IPS-11a (cell line): Measurements from ENCODE around the gene ZNF592.
"Not testable (repeated sequence)": the region's sequence is repeated elsewhere in the genome, so short reads cannot be mapped to it uniquely, and the experiment has no call there.

Experiments used
- H3K4me3 ChIP-seq: one replicate; pipeline ENCODE4 v1.5.1; 2013; ENCODE audit warnings: low read depth, low read length, control low read depth

The ZNF592 gene

GRCh38 chr15:84740691-84741090, 7.7 kb upstream of the ZNF592 start:
- no peak overlapping the region for H3K4me3 ChIP-seq

- no peak overlapping the region for H3K4me3 ChIP-seq
These were observed 7.3 kb upstream of the ZNF592 start for GRCh38 chr15:84741121-84741520.

DNA sequence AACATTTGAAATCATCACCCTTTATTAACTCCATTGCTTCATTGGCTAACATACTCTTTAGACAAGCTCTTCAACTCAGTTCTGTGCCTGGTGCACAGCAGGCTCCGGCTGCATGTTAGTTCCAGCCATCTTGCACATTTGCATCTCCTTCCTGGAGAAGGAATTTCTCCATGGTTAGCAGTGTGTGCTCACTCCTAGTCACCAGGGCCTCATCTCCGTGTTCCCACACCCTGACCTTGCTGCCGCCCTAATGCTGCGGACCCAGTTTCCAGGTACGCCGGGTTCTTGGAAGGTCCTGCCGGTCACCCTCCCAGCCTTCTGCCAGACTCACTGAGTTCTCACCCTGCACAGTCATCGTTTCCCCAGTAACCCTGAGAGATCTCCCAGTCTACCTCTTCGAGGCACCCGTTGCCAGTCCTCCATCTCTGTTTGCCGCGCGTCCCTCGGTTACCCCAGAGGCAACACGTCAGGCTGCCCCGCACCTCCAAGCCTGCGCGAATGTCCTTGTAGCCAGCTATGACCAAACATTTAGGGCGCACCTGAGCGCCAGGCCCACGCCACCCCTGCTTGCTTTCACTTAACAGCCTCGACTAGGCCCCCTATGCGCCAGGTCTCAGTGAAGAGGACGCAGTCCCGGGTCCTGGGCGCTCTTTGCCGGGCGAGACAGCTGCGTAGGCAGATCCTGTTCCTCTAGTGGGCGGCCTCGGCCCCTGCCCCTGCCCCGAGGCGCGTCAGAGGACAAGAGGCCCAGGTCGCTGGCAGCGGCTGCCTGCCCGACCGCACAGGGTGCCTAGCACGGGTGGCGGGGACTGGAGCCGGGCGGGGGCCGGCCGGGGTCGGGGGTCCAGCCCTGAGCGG, 747 bp upstream of the ZNF592 start:
- peak overlapping the region; percentile 71 for H3K4me3 ChIP-seq

GRCh38 chr15:84749111-84749991, 959 bp downstream of the ZNF592 start:
- peak overlapping the region; percentile 75 for H3K4me3 ChIP-seq

- H3K4me3 ChIP-seq: no peak overlapping the region
These were observed 2.2 kb downstream of the ZNF592 start for GRCh38 chr15:84750583-84751092.

DNA sequence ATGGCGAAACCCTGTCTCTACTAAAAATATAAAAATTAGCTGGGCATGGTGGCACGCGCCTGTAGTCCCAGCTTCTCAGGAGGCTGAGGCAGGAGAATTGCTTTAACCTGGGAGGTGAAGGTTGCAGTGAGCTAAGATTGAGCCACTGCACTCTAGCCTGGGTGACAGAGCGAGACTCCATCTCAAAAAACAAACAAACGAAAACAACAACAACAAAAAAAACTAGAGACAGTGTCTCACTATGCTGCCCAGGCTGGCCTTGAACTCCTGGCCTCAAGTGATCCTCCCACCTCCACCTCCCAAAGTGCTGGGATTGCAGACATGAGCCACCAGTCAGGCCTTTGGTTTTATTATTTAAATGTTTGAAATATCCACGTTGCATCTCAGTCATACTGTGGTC, 3.3 kb downstream of the ZNF592 start:
- not testable (repeated sequence) for H3K4me3 ChIP-seq

GRCh38 chr15:84752195-84752594, 3.8 kb downstream of the ZNF592 start:
- H3K4me3 ChIP-seq: no peak overlapping the region

GRCh38 chr15:84752700-84753099, 4.3 kb downstream of the ZNF592 start:
- H3K4me3 ChIP-seq: no peak overlapping the region

- not testable (repeated sequence) for H3K4me3 ChIP-seq
These were observed 6.5 kb downstream of the ZNF592 start for GRCh38 chr15:84754889-84755288.

- no peak overlapping the region for H3K4me3 ChIP-seq
These were observed 7.5 kb downstream of the ZNF592 start for GRCh38 chr15:84755736-84756527.

- no peak overlapping the region for H3K4me3 ChIP-seq
These were observed 10.6 kb downstream of the ZNF592 start for GRCh38 chr15:84759018-84759417.

DNA sequence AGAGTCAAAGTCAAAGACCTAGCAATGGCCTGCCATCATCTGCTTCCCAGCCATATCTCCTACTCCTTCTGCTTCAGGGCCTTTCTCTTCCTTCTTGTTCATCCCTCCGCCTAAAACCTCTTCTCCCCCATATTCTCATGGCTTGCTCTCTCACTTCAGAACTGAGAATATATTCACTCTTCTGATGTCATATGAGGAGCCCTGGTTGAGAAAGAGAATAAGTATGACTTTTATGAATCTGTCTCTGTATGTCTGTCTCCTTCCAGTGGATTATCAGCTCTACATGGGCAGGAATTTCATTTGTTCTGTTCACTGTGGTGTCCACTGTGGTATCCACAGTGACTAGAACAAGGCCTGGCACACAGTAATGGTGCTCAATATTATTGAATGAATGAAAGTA, 11.8 kb downstream of the ZNF592 start:
- no peak overlapping the region for H3K4me3 ChIP-seq

GRCh38 chr15:84761607-84762131, 13.3 kb downstream of the ZNF592 start:
- no peak overlapping the region for H3K4me3 ChIP-seq

DNA sequence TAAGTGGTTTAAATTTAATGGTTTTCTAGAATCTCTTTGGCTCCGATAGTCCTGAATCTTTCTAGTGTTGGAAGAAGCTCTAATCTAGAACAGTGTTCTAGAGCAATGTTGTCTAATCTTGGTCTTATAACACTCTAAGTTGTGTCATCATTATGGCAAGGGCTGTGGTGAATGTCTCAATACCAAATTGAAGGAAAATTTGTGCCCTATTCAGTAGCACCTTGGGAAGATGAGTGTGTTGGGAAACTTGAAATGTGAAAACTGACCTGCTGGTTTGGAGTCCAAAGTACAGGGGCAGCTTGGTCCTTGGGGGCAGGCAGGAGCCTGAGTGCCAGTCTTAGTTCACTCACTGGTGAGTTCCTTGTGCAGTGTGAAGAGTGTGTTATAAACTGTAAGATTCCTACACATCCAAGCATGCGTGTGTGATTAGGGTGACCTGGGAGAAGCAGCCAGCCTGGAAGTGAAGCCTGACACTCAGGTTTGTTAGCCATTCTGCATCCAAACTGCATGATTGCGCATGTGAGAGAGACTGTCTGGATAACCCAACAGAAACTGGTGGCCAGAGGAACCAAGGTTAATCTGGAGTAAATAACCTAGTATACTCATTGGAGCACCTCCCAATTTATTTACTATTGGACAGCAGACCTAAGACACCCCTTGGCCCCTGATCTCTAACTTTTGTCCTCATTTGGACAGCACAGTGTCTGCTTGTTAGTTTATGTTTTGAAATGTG, 14.6 kb downstream of the ZNF592 start:
- H3K4me3 ChIP-seq: no peak overlapping the region

DNA sequence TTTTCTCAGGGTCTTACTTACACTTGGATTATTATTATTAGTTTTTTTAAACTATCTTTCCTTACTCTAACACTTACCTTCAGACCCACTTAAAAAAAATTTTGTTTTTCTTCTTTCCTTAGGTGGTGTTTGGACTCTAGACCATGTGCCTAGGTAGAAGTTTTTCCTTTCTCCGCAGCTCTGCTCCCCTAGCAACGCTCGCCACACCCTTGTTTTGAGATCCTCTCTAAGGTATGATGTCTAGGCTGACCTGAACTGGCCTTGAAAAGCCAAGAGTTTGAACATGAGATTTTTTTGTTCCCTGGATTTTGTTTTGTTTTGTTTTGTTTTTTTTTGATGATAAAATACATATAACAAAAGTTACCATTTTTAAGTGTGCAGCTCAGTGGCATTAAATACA, 16.2 kb downstream of the ZNF592 start:
- no peak overlapping the region for H3K4me3 ChIP-seq

DNA sequence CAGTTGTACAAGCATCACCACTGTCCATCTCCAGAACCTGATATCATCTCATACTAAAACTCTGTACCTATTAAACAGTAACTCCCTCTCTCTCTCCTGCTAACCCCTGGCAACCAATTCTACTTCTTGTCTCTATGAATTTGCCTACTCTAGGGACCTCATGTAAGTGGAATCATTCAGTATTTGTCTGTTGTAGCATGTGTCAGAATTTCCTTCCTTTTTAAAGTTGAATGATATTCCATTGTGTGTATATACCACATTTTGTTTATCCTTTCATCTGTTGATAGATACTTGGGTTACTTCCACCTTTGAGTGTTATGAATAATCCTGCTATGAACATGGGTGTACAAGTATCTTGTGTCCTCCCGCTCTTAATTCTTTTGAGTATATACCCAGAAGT, 16.6 kb downstream of the ZNF592 start:
- no peak overlapping the region for H3K4me3 ChIP-seq

DNA sequence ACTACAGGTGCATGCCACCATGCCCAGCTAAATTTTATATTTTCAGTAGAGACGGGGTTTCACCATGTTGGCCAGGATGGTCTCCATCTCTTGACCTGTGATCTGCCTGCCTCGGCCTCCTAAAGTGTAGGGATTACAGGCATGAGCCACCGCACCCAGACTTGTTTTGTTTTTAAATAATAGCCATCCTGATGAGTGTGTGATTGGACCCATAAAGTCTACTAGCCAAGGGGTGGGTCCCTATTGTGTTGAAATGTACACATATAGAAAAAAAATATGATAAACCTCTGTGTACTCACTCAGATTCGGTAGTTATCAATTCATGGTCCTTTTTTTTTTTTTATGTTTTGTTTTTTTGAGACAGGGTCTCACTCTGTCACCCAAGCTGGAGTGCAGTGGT, 17.3 kb downstream of the ZNF592 start:
- H3K4me3 ChIP-seq: no peak overlapping the region

- no peak overlapping the region for H3K4me3 ChIP-seq
These were observed 18.2 kb downstream of the ZNF592 start for GRCh38 chr15:84766461-84767035.

- no peak overlapping the region for H3K4me3 ChIP-seq
These were observed 23.6 kb downstream of the ZNF592 start for GRCh38 chr15:84772031-84772430.

GRCh38 chr15:84772467-84772866, 24.1 kb downstream of the ZNF592 start:
- no peak overlapping the region for H3K4me3 ChIP-seq
